HG03565 (cell line): Measurements from ENCODE around the gene L3MBTL3.

Experiments used
- ATAC-seq: cut with Tn5 transposase; IDR thresholded peaks from one replicate; pipeline ENCODE4 v1.9.1; 2021; ENCODE audit warnings: mild to moderate bottlenecking, moderate library complexity; ENCODE audit not compliant: unreplicated experiment

The L3MBTL3 gene

GRCh38 chr6:130026859-130027258 is 8.5 kb downstream of the L3MBTL3 start:
- ATAC-seq, result no peak

DNA sequence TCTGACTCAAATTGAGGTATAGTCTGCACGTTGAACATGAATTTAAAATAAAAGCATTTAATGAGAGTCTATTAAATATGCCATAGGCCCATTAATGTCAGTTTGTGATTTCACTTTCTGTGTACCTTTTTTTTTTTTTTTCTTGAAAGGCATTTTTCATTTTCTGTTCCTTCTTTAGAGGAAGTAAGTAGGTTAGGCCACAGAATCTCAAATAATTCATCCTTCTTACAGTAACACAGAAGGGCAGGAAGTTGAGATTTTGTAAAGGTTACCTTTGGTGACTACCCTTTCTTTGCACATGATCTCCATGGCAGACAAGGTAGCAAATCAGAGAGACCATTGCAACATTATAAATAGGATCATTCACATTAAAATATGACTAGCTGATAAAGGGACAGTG is 9.6 kb downstream of the L3MBTL3 start:
- peak; percentile 81 for ATAC-seq

DNA sequence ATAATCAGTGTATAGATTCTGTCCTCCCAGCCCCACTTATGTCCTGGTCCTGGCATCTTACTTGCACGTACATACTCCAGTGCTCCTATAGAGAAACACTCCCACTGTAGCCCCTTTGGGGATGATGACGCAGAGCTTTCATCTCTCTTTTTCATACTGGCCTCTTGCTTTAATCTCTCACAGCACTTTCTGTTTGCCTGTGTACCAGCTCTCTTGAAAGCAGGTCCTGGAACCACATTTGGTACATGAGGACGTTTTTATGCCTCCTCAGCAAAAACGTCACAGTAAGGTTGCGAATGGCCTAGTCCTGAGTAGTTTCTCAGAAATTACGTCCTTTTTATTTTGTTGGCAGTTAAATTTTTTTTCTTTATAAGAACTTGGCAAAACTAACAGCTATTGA is 10.8 kb downstream of the L3MBTL3 start:
- ATAC-seq, result no peak

- no peak for ATAC-seq
Observed at GRCh38 chr6:130032758-130033340, 14.5 kb downstream of the L3MBTL3 start.

DNA sequence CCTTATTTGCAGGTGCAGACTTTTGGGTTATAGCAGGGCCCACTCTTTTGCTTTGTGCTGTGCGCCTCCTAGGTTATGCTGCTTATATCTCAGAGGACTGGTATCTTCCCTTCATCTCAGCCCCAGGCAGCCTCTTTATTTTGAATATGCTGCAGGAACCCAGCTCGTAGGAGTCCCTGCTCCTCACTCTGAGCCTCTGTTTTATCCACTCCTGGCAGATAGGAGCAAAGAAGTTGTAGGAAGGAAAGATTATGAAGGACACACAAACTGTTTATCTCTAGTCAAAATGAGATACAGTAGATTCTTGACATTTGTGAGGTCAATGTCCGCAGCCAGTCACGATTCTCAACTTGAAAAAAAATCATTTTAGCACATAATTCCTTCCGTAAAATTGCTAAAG is 15.6 kb downstream of the L3MBTL3 start:
- no peak for ATAC-seq

DNA sequence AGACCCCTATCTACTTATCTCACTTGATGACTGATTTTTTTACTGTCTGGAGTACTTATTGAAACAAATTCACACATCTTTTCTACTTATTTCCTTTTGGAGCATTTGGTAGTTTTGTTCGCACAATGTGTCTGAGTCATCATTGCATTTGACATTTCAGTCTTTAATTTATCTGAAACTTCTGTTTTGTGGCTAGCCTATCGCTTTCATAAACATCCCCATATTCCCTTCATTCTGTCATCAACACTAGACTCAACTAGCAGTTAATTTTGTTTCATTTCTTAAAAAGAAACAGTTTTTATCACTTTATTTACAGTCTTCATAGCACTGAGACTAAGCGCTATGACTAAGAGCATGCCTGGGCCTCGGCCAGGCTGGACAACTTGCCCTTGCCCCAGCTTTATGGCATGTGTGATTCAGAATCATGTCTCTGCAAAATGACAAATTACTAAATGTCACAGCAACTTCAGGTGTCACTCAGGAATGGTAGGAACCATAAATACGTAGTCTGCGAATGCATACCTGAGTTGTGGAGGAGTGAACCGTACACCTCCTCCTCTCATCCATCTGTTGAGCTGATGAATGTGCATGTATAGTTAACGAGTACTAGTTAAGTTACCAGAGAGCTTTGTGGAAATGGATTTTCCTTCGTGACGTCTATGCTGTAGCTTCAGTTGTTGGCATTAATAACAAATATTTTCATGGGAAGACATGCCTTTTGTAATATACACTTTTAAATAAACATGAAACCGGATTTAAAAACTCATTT is 16.2 kb downstream of the L3MBTL3 start:
- no peak for ATAC-seq

GRCh38 chr6:130035211-130035610 is 16.8 kb downstream of the L3MBTL3 start:
- ATAC-seq, result no peak

- ATAC-seq, result no peak
Observed at GRCh38 chr6:130037207-130037811, 18.9 kb downstream of the L3MBTL3 start.

DNA sequence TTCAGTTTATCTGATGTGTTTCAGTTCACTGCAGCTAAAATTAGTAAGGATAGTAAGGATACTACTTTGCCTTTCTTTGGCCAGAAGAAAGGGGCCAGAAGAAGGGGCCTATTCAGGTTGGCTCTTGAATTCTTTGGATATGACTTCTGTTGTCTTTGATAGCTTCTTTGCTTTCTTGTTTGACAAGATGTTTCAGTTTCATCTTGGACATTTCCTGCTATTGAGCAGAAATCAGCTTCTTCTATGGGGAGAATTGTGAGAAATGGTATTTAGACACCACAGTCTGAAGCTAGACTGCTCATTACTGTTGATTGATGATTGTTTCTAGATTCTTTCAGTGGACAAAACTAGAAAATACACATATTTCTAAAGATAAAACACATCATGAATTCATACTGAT is 23.2 kb downstream of the L3MBTL3 start:
- no peak for ATAC-seq

DNA sequence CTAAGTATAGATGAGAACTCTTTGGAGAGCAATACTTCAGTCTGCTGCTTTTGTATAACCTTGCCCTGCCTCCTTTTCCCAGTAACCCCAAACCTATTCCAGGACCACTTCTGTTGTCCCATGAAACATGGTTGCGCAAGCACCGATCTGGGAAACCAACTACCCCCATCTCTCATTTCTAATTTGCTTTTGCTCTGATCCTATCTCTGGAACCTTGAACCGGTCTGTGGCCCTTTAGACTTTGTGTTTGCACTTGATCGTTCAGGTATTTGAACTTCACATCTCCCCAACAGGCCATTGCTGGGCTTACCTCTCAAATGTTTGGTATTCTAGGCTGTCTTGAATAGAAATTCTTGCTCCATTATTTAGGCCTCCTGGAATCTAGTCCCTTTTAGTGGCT is 25.0 kb downstream of the L3MBTL3 start:
- no peak for ATAC-seq

- no peak for ATAC-seq
Observed at GRCh38 chr6:130045622-130046021, 27.2 kb downstream of the L3MBTL3 start.

- no peak for ATAC-seq
Observed at GRCh38 chr6:130046671-130047070, 28.3 kb downstream of the L3MBTL3 start.

DNA sequence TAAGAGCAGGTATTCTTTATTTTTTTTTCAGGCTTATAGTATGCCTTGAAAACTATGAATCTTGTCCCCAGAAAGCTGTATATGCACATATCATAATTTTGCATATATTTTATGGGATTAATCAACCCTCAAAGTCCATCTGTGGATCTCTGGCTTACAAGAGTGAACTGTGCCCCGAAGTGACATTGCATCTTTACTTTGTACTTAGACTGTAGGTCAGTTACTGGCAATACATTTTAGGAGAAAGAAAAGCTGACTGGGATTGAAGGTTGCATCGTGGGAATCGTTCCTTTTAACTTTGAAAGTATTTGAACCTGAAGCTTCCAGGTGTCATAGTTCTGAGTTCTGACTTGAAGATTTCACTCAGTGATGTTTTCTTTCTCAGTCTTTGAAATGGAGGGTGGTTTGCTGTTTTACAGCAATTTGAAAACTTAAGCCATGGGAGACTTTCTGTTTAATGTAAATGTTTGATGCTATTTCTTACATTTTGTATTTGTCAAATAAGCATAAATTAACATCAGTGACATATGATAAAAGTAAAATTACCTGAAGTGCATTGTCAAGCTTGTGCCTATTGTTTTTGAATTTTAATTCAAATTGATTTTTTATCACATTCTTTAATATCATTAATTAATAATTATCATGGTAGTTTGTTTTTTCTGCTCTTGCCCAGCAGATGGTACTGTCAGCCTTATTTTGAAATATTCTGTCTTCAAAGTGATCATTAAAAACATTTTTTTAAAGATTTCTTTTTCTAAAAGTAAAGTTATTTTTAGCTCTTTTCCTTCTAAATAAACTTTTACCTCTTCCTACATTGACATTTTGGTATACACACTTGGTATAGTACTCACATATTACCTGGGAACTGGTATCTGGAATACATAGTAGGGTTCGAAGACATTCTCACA is 29.0 kb downstream of the L3MBTL3 start:
- ATAC-seq, result no peak

- no peak for ATAC-seq
Observed at GRCh38 chr6:130050230-130050629, 31.8 kb downstream of the L3MBTL3 start.

GRCh38 chr6:130054725-130055124 is 36.3 kb downstream of the L3MBTL3 start:
- no peak for ATAC-seq

DNA sequence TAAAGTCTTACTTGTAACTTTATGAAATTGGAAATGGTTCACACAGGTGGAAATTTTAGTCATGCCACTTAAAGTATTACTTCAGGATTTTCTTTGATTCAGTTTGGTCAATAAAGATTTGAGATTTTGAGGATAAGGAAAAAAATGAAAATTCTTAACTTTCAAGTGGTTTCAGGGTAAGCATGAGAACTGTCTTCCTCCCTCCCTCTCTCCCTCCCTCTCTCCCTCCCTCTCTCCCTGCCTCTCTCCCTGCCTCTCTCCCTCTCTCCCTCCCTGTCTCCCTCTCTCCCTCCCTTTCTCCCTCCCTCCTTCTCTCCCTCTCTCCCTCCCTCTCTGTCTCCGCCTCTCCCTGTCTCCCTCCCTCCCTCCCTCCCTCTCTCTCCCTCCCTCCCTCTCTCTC is 36.9 kb downstream of the L3MBTL3 start:
- ATAC-seq, result no peak

GRCh38 chr6:130057495-130057894 is 39.1 kb downstream of the L3MBTL3 start:
- no peak for ATAC-seq

DNA sequence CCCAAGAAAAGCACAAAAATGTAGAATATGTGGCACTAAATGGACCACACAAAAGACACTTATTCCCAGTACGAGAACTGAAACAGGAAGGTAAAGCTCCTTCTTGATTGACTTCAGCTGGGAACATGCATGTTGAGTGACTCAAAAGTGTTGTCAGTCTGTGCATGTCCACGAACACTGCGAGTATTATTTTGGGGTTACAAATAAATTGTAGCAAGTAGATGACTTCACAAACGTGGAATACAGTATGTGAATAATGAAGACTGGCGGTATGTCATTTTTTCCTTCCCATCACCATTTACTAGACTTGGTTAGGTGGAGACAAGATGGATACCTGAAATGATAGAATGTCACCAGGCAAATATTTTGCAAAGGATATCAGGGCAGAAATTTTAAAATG is 45.4 kb downstream of the L3MBTL3 start:
- no peak for ATAC-seq

DNA sequence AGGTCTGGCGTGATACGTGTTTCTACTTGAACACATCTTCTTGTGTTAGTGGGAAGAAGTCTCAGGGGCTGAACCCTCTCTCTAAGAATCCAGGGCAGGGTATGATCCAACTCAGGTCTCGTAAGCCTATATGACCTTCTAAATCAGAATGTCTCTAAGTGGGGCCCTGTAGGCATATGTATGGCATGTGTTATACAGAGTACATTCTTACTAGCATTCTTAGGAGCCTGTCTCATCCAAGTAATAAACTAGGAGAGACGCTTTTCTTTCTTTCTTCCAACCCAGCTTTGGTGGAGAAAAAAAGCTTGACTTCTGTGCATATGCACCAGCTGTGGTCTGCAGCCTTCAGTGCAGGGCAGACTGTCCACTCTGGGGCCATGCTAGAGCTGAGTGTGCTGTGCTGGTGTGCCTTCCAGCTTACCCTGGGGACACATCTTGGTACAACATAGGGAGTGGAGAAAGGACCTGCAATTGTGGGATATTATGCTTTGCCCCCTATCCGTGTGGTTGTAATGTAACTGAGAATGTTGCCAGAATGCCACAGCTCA is 47.3 kb downstream of the L3MBTL3 start:
- ATAC-seq, result no peak

DNA sequence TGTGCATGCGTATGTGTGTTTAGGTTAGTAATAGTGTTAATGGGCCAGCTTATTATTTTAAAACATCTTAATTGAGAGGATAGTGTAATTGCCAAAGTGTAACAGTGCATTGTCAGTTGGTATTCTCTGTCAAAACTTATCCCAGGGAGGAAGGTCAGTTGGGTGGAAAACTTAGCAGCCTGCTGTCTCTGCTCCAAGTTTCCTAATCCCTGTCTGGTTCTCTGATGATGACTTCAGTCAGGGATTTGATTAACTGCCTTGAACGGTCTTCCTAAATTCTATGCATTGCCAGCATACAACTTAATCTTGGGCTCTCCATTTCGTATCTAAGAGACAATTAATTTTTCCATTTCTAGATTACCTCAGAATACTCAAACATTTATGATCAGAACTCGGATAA is 51.1 kb downstream of the L3MBTL3 start:
- ATAC-seq, result no peak

GRCh38 chr6:130070326-130070725 is 51.9 kb downstream of the L3MBTL3 start:
- no peak for ATAC-seq
